VCaP (cell line): ENCODE measurements around the gene LDB3.

ENCODE experiments used
- H3K27ac ChIP-seq: fragments of 450-650 bp; 2 replicates; pipeline ENCODE4 v1.5.1; 2017
- CTCF ChIP-seq: fragments of 450-650 bp; conservative IDR thresholded peaks from 2 replicates; pipeline ENCODE4 v1.5.1; 2017; ENCODE audit warnings: mild to moderate bottlenecking, moderate library complexity

The LDB3 gene

GRCh38 chr10:86647773-86648703, 20.3 kb upstream of the LDB3 start:
- H3K27ac ChIP-seq, result no peak overlapping the region
- no peak for TF ChIP-seq CTCF

GRCh38 chr10:86648704-86649427, 19.4 kb upstream of the LDB3 start:
- TF ChIP-seq CTCF, result no peak
- H3K27ac ChIP-seq, result peak overlapping the region; percentile 16; the same call in 1 of the 2 replicates

GRCh38 chr10:86649471-86650150, 18.7 kb upstream of the LDB3 start:
- no peak for TF ChIP-seq CTCF
- peak overlapping the region; percentile 16; the same call in 1 of the 2 replicates for H3K27ac ChIP-seq

DNA sequence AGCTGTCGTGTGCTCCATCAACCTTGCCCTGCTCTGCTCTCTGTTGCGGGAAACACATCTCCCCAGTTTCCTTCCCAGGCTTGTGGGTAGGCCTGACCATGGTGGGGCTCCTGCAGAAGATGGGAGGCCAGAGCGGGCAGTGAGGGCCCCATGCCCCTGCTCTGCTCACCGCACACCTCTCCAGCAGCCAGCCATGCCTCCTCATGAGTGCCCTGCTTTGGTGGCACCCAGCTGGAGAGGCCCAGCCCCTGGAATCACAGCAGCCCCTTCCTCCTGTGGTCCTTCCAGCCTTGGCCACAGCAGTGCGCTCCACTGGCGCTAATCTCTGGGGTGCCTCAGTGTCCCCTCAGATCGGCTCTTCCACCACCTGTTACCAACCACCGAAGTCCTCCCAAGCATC, 18.2 kb upstream of the LDB3 start:
- no peak for TF ChIP-seq CTCF

DNA sequence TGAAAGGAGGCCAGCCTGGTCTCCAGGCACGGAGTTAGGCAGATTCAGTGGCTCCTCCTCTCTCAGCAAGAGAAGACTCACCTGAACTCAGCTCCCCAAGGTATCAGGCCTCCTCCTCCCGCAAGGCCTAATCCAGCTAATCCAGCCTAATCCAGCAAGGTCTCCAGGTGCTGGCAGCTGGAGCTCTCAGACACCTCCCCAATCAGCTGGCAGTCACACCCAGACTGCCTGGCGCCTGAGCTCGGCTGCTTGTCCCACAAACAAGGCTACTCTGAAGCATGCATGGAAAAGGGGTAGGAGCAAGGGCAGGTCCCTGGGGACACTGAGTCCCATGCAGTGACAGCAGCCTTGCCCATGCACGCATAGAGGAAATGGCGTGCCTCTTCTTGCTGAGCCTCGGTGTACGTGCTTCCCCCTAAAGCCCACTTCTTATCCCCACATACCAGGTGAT, 17.3 kb upstream of the LDB3 start:
- no peak overlapping the region for H3K27ac ChIP-seq

More for the DNA sequence above, 18.2 kb upstream of the LDB3 start:
- no peak overlapping the region; the same call in 1 of the 2 replicates for H3K27ac ChIP-seq

DNA sequence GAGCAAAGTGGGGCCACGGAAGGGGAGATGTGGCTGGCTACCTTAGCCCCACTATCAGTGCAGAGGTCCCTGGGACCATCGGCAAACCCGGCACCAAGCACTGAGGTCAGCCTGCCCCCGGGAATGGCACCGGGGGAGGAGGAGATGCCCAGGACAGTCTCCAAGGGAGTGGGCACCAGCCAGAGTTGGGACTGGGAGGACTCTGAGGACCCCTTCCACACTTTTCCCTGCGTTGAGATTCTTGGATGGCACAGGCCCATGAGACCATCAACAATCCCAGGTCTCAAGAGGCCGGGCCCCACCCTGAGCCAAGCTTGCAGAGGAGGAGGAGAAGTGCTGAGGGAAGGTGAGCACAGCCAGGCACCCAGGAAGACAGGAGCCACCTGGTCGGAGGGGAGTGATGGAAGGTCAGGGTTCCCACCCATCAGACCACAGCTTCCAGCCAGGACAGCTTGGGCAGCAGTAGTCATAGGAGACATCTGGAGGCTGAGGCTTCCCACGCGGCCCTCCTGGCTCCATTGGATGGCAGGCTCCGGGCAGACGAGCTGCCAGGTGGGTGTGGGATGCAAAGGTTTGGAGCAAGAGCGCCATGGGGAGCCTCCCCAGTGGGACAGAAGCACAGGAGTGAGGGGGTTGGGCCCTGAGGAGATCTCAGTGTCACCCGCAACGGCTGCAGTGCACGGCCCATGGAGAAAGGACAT, 16.5 kb upstream of the LDB3 start:
- no peak for TF ChIP-seq CTCF
- H3K27ac ChIP-seq, result no peak overlapping the region

More for the DNA sequence above, 17.3 kb upstream of the LDB3 start:
- TF ChIP-seq CTCF, result no peak
